GM12878 (cell line): ENCODE data around the gene TMEM72. TPM values are rescaled to one million over a fixed set of nuclear protein-coding genes. Genes with fewer than 3 reads are reported as not detected.

Source experiments
- ATAC-seq: fragments of 200-7000 bp; cut with Tn5 transposase; 3 replicates; pipeline ENCODE4 v1.9.1; 2020; ENCODE audit warnings: mild to moderate bottlenecking, moderate library complexity
- BruUV-seq: library from RNA; stranded (reverse); fragments of 400-500 nt; replicated peaks from 2 replicates; lab custom pipeline; 2021; lab: Mats Ljungman, UMichigan
- CTCF ChIA-PET: fragments of 300-600 bp; sonication (Branson Sonifier 250); formaldehyde crosslinking; extraction: SDS; loops from one replicate; lab custom pipeline; 2021; ENCODE audit warnings: inconsistent platforms; lab: Yijun Ruan, JAX
- POLR2A ChIA-PET: fragments of 350-600 bp; formaldehyde crosslinking; extraction: SDS; loops from one replicate; lab custom pipeline; 2021; ENCODE audit warnings: inconsistent platforms; lab: Charles Lee
- RAD21 ChIA-PET: fragments of 300-600 bp; sonication (Branson Sonifier 250); formaldehyde crosslinking; loops from one replicate; lab custom pipeline; 2023; ENCODE audit warnings: antibody characterized with exemption; ENCODE audit not compliant: unreplicated experiment; lab: Charles Lee
- SMC1A ChIA-PET: fragments of 300-600 bp; sonication (Branson Sonifier 250); formaldehyde crosslinking; loops from one replicate; lab custom pipeline; 2023; ENCODE audit not compliant: unreplicated experiment, uncharacterized antibody; lab: Charles Lee
- DNase-seq: peaks from one replicate; pipeline ENCODE4 v3.0.0-alpha.2; 2011; ENCODE audit warnings: low read depth, low spot score
- FAIRE-seq: peaks from 3 replicates; lab custom pipeline; 2011; peaks lifted over from hg19 to GRCh38; lab: Jason Lieb, UNC
- H2AFZ ChIP-seq: 2 replicates; pipeline ENCODE4 v1.6.0; 2011; ENCODE audit warnings: low read depth, low read length, control low read depth; ENCODE audit not compliant: control insufficient read depth
- H3K27ac ChIP-seq: 2 replicates; pipeline ENCODE4 v1.5.1; 2011; ENCODE audit warnings: control low read depth; ENCODE audit not compliant: control insufficient read depth, insufficient read depth
- H3K27me3 ChIP-seq, 2 experiments: replicated peaks in 1 of 2; 2 replicates each; pipeline versions ENCODE4 v1.6.0 to v1.6.1; 2011; ENCODE audit warnings: low read length in 1 of 2; ENCODE audit not compliant: control insufficient read depth in 2 of 2, insufficient read depth in 2 of 2
- H3K36me3 ChIP-seq, 2 experiments: 2 replicates each; pipeline ENCODE4 v1.5.1; 2011; ENCODE audit warnings: low read length in 1 of 2; ENCODE audit not compliant: control insufficient read depth in 2 of 2, insufficient read depth in 2 of 2
- H3K4me1 ChIP-seq: 2 replicates; pipeline ENCODE4 v1.6.1; 2011; ENCODE audit warnings: mild to moderate bottlenecking, low read length, moderate library complexity, mixed read lengths; ENCODE audit not compliant: control insufficient read depth, insufficient read depth
- H3K4me2 ChIP-seq: 2 replicates; pipeline ENCODE4 v1.6.0; 2011; ENCODE audit warnings: control low read depth; ENCODE audit not compliant: control insufficient read depth, insufficient read depth
- H3K4me3 ChIP-seq: fragments of 200-600 bp; sonication (generic); 2 replicates; pipeline ENCODE4 v1.5.1; 2016
- H3K79me2 ChIP-seq: 2 replicates; pipeline ENCODE4 v1.6.0; 2011; ENCODE audit warnings: low read length; ENCODE audit not compliant: control insufficient read depth, insufficient read depth
- H3K9ac ChIP-seq: 2 replicates; pipeline ENCODE4 v1.8.0; 2011; ENCODE audit warnings: low read length, control low read depth, mixed read lengths; ENCODE audit not compliant: control insufficient read depth, insufficient read depth
- H3K9me3 ChIP-seq: replicated peaks from 3 replicates; pipeline ENCODE4 v1.5.1; 2011; ENCODE audit warnings: mild to moderate bottlenecking, low read length; ENCODE audit not compliant: control insufficient read depth, insufficient read depth
- H4K20me1 ChIP-seq: 2 replicates; pipeline ENCODE4 v1.6.0; 2011; ENCODE audit not compliant: control insufficient read depth, insufficient read depth
- BRCA1 ChIP-seq: IDR thresholded peaks from 2 replicates; pipeline ENCODE4 v1.6.1; 2011; ENCODE audit warnings: low read depth, low read length, improper control_type of control experiment
- IKZF1 ChIP-seq: fragments of 450-650 bp; conservative IDR thresholded peaks from 2 replicates; pipeline ENCODE4 v1.6.1; 2017; ENCODE audit warnings: antibody characterized with exemption, mild to moderate bottlenecking
- RUNX3 ChIP-seq: IDR thresholded peaks from 2 replicates; pipeline ENCODE4 v1.6.1; 2012; ENCODE audit warnings: low read length, inconsistent platforms
- SMARCA5 ChIP-seq: fragments of 450-650 bp; IDR thresholded peaks from 2 replicates; pipeline ENCODE4 v1.6.1; 2017; ENCODE audit warnings: mild to moderate bottlenecking
- SPI1 ChIP-seq: IDR thresholded peaks from 2 replicates; pipeline ENCODE4 v1.6.1; 2011; ENCODE audit warnings: low read depth, mild to moderate bottlenecking, low read length, moderate library complexity, borderline replicate concordance; ENCODE audit not compliant: insufficient read depth
- ZNF384 ChIP-seq: IDR thresholded peaks from 2 replicates; pipeline ENCODE4 v1.6.1; 2012; ENCODE audit warnings: low read depth, mild to moderate bottlenecking, low read length, improper control_type of control experiment, borderline replicate concordance
- WGBS: methylation state at CpG from one replicate; pipeline ENCODE4 v1.1.6; 2016; ENCODE audit warnings: low lambda C conversion rate; ENCODE audit not compliant: insufficient replicate concordance, insufficient coverage; ENCODE audit errors: missing lambda C conversion rate; 5-methylcytosine and 5-hydroxymethylcytosine counted together
- in situ Hi-C: fragments of 300-500 bp; cut with MboI; formaldehyde crosslinking; loops from 9 replicates; pipeline ENCODE4 v1.14.3; 2018; ENCODE audit warnings: mixed read lengths
- intact Hi-C: fragments of 100-400 bp; cut with micrococcal nuclease; formaldehyde crosslinking; loops from one replicate; pipeline ENCODE4 v1.14.2; 2022; ENCODE audit not compliant: unreplicated experiment
- polyA plus RNA-seq, 11 experiments: library from polyadenylated mRNA; depleted of rRNA in 4 of 11; unstranded in 6 of 11; stranded (reverse) in 5 of 11; fragments of >200 nt; fragmentation: Nextera tagmentation in 4 of 11; fragmentation: Illumina TruSeq in 1 of 11; extraction: Ambion mirVana in 4 of 11; extraction: Trizol in 1 of 11; gene quantifications; 1 replicate in 1 of 11; 2 replicates in 10 of 11; pipeline versions ENCODE4 v1.2.1 to v1.2.3, GENCODE V29; 2011 to 2016; ENCODE audit warnings: inconsistent platforms in 2 of 11, missing spikeins in 2 of 11, low read depth in 1 of 11
- total RNA-seq, 4 experiments: library from RNA; depleted of rRNA in 3 of 4; stranded (reverse); fragments of >200 nt in 3 of 4; fragmentation: Illumina TruSeq in 1 of 4; extraction: Trizol in 1 of 4; gene quantifications; 2 replicates each; pipeline versions ENCODE4 v1.2.1 to v1.2.3, GENCODE V29; 2013 to 2021
- TF ChIP-seq, protein P1 (sequence below): fragments of 450-650 bp; IDR thresholded peaks from 2 replicates; pipeline ENCODE4 v1.6.1; 2016; ENCODE audit warnings: mild to moderate bottlenecking
- TF ChIP-seq, protein P2 (sequence below): IDR thresholded peaks from 2 replicates; pipeline ENCODE4 v1.6.1; 2011; ENCODE audit warnings: mild to moderate bottlenecking, low read depth, low read length, moderate library complexity; ENCODE audit not compliant: insufficient replicate concordance
- TF ChIP-seq, protein P3 (sequence below): fragments of 450-650 bp; IDR thresholded peaks from 2 replicates; pipeline ENCODE4 v1.6.1; 2017; ENCODE audit warnings: mild to moderate bottlenecking, moderate library complexity
- TF ChIP-seq, protein P4 (sequence below): fragments of 450-650 bp; IDR thresholded peaks from 2 replicates; pipeline ENCODE4 v1.6.1; 2018; ENCODE audit warnings: mild to moderate bottlenecking, low read depth, moderate library complexity; ENCODE audit not compliant: partially characterized antibody
- TF ChIP-seq, protein P5 (sequence below): fragments of 450-650 bp; IDR thresholded peaks from 2 replicates; pipeline ENCODE4 v1.6.1; 2017; ENCODE audit warnings: mild to moderate bottlenecking, low read depth, inconsistent platforms; ENCODE audit not compliant: poor library complexity, severe bottlenecking

Gene TMEM72
- total and polyA plus RNA-seq, 10 of the 15 experiments (the other 5 are each of a cell fraction or from before 2014, with no cell fraction given), result 0.12 TPM; not detected in 9

DNA sequence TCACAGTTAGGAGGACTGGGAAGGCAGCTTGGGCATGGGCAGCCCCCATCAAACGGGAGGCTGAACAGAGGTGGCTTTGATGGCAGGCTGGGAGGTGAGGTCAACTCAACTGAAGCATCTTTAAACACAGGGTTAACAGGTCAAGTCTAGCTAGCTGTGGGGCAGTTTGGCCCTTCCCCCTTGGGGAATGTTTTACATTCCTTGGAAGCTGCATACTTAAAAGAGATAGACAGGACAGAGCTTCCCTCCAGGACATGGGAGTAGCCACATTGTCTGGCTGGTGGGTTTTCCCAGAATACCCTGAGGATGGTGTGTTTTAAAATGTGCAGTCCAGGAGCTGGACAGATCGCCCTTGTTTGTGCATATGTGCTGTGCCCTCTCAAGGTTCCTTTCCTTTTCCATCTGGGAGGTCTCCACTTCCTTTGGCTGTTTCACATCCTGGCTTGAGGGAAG, 41.7 kb downstream of the TMEM72 start:
- H3K79me2 ChIP-seq, result peaks cover 5% of the 10 kb centered on the region
- no peaks in the 10 kb centered on the region for H3K27me3 ChIP-seq
- DNase-seq (no peak), ATAC-seq (no peak), FAIRE-seq (no peak)
- no peaks in the 10 kb centered on the region for H3K36me3 ChIP-seq
- no peaks in the 10 kb centered on the region for H3K9me3 ChIP-seq
- CTCF ChIA-PET, result interaction anchor here (1.3 to 6.0 kb wide), 3 partner anchors 11 to 19 kb away, joined by 5 to 40 read pairs (median 6); no protein-coding TSS in a partner anchor
- peaks cover 32% of the 10 kb centered on the region for H3K4me1 ChIP-seq
- POLR2A ChIA-PET, result interaction anchor here (0.8 to 1.7 kb wide), 5 partner anchors 9 to 24 kb away, joined by 3 to 7 read pairs (median 5); no protein-coding TSS in a partner anchor
- in situ Hi-C loops, result loop anchor here (25.0 kb wide), 1 partner anchor 1791 kb away; no protein-coding TSS in a partner anchor
- RAD21 ChIA-PET, result interaction anchor here (0.7 to 1.6 kb wide), 3 partner anchors 9 to 20 kb away, joined by 3 to 4 read pairs (median 3); no protein-coding TSS in a partner anchor
- H4K20me1 ChIP-seq, result no peaks in the 10 kb centered on the region
- SMC1A ChIA-PET, result interaction anchor here (0.5 to 3.4 kb wide), 6 partner anchors 9 to 1018 kb away, joined by 3 to 22 read pairs (median 4); no protein-coding TSS in a partner anchor
- no peak overlapping the region for H3K27ac ChIP-seq
- H3K4me2 ChIP-seq, result no peak overlapping the region
- WGBS, result 93% methylated on average over 2 of the region's 2 CpGs
- intact Hi-C loops, result no loop called here
- H2AFZ ChIP-seq, result no peak overlapping the region
- H3K4me3 ChIP-seq, result no peak overlapping the region
- no peak overlapping the region for H3K9ac ChIP-seq
- BruUV-seq, result no TSS peak
- TF ChIP-seq BRCA1 (no peak), SMARCA5 (no peak), SPI1 (no peak), RUNX3 (no peak), ZNF384 (no peak), IKZF1 (no peak)
- TF ChIP-seq, protein P1, sequence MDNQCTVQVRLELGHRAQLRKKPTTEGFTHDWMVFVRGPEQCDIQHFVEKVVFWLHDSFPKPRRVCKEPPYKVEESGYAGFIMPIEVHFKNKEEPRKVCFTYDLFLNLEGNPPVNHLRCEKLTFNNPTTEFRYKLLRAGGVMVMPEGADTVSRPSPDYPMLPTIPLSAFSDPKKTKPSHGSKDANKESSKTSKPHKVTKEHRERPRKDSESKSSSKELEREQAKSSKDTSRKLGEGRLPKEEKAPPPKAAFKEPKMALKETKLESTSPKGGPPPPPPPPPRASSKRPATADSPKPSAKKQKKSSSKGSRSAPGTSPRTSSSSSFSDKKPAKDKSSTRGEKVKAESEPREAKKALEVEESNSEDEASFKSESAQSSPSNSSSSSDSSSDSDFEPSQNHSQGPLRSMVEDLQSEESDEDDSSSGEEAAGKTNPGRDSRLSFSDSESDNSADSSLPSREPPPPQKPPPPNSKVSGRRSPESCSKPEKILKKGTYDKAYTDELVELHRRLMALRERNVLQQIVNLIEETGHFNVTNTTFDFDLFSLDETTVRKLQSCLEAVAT, result no peak
- TF ChIP-seq, protein P2, sequence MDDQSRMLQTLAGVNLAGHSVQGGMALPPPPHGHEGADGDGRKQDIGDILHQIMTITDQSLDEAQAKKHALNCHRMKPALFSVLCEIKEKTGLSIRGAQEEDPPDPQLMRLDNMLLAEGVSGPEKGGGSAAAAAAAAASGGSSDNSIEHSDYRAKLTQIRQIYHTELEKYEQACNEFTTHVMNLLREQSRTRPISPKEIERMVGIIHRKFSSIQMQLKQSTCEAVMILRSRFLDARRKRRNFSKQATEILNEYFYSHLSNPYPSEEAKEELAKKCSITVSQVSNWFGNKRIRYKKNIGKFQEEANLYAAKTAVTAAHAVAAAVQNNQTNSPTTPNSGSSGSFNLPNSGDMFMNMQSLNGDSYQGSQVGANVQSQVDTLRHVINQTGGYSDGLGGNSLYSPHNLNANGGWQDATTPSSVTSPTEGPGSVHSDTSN, result no peak
- TF ChIP-seq, protein P3, sequence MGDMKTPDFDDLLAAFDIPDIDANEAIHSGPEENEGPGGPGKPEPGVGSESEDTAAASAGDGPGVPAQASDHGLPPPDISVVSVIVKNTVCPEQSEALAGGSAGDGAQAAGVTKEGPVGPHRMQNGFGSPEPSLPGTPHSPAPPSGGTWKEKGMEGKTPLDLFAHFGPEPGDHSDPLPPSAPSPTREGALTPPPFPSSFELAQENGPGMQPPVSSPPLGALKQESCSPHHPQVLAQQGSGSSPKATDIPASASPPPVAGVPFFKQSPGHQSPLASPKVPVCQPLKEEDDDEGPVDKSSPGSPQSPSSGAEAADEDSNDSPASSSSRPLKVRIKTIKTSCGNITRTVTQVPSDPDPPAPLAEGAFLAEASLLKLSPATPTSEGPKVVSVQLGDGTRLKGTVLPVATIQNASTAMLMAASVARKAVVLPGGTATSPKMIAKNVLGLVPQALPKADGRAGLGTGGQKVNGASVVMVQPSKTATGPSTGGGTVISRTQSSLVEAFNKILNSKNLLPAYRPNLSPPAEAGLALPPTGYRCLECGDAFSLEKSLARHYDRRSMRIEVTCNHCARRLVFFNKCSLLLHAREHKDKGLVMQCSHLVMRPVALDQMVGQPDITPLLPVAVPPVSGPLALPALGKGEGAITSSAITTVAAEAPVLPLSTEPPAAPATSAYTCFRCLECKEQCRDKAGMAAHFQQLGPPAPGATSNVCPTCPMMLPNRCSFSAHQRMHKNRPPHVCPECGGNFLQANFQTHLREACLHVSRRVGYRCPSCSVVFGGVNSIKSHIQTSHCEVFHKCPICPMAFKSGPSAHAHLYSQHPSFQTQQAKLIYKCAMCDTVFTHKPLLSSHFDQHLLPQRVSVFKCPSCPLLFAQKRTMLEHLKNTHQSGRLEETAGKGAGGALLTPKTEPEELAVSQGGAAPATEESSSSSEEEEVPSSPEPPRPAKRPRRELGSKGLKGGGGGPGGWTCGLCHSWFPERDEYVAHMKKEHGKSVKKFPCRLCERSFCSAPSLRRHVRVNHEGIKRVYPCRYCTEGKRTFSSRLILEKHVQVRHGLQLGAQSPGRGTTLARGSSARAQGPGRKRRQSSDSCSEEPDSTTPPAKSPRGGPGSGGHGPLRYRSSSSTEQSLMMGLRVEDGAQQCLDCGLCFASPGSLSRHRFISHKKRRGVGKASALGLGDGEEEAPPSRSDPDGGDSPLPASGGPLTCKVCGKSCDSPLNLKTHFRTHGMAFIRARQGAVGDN, result no peak
- TF ChIP-seq, protein P4, sequence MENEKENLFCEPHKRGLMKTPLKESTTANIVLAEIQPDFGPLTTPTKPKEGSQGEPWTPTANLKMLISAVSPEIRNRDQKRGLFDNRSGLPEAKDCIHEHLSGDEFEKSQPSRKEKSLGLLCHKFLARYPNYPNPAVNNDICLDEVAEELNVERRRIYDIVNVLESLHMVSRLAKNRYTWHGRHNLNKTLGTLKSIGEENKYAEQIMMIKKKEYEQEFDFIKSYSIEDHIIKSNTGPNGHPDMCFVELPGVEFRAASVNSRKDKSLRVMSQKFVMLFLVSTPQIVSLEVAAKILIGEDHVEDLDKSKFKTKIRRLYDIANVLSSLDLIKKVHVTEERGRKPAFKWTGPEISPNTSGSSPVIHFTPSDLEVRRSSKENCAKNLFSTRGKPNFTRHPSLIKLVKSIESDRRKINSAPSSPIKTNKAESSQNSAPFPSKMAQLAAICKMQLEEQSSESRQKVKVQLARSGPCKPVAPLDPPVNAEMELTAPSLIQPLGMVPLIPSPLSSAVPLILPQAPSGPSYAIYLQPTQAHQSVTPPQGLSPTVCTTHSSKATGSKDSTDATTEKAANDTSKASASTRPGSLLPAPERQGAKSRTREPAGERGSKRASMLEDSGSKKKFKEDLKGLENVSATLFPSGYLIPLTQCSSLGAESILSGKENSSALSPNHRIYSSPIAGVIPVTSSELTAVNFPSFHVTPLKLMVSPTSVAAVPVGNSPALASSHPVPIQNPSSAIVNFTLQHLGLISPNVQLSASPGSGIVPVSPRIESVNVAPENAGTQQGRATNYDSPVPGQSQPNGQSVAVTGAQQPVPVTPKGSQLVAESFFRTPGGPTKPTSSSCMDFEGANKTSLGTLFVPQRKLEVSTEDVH, result no peak
- TF ChIP-seq, protein P5, sequence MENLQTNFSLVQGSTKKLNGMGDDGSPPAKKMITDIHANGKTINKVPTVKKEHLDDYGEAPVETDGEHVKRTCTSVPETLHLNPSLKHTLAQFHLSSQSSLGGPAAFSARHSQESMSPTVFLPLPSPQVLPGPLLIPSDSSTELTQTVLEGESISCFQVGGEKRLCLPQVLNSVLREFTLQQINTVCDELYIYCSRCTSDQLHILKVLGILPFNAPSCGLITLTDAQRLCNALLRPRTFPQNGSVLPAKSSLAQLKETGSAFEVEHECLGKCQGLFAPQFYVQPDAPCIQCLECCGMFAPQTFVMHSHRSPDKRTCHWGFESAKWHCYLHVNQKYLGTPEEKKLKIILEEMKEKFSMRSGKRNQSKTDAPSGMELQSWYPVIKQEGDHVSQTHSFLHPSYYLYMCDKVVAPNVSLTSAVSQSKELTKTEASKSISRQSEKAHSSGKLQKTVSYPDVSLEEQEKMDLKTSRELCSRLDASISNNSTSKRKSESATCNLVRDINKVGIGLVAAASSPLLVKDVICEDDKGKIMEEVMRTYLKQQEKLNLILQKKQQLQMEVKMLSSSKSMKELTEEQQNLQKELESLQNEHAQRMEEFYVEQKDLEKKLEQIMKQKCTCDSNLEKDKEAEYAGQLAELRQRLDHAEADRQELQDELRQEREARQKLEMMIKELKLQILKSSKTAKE, result no peak
